Loucy (cell line): Measurements from ENCODE around the gene MRTFA.

Experiments
- H2AFZ ChIP-seq: fragments of 200-600 bp; sonication (generic); 2 replicates; pipeline ENCODE4 v1.6.0; 2016; ENCODE audit warnings: antibody characterized with exemption, mild to moderate bottlenecking, low read length, moderate library complexity
- H3F3A ChIP-seq: fragments of 200-600 bp; 2 replicates; pipeline ENCODE4 v1.6.0; 2016; ENCODE audit warnings: antibody characterized with exemption, low read depth, mild to moderate bottlenecking
- H3K27me3 ChIP-seq: fragments of 200-600 bp; sonication (generic); 2 replicates; pipeline ENCODE4 v1.6.1; 2014; ENCODE audit warnings: low read length, mild to moderate bottlenecking; ENCODE audit not compliant: insufficient read depth, poor library complexity, severe bottlenecking
- H3K36me3 ChIP-seq: fragments of 200-600 bp; sonication (generic); 2 replicates; pipeline ENCODE4 v1.6.1; 2016; ENCODE audit warnings: low read length; ENCODE audit not compliant: insufficient read depth
- H3K4me1 ChIP-seq: fragments of 200-600 bp; sonication (generic); 2 replicates; pipeline ENCODE4 v1.5.1; 2014; ENCODE audit warnings: low read length, mild to moderate bottlenecking; ENCODE audit not compliant: insufficient read depth, poor library complexity, severe bottlenecking
- H3K4me2 ChIP-seq: fragments of 200-600 bp; sonication (generic); 2 replicates; pipeline ENCODE4 v1.6.0; 2014; ENCODE audit warnings: antibody characterized with exemption, low read length, low read depth, mild to moderate bottlenecking; ENCODE audit not compliant: poor library complexity, severe bottlenecking
- H3K4me3 ChIP-seq: fragments of 200-600 bp; sonication (generic); 2 replicates; pipeline ENCODE4 v1.5.1; 2014; ENCODE audit warnings: low read length, mild to moderate bottlenecking, mixed read lengths; ENCODE audit not compliant: poor library complexity, severe bottlenecking
- H3K79me2 ChIP-seq: fragments of 200-600 bp; sonication (generic); 2 replicates; pipeline ENCODE4 v1.6.1; 2014; ENCODE audit warnings: low read length; ENCODE audit not compliant: insufficient read depth
- H3K9ac ChIP-seq: fragments of 200-600 bp; sonication (generic); 2 replicates; pipeline ENCODE4 v1.6.0; 2014; ENCODE audit warnings: mild to moderate bottlenecking, low read depth, low read length, moderate library complexity; ENCODE audit not compliant: poor library complexity, severe bottlenecking
- H3K9me2 ChIP-seq: fragments of 200-600 bp; sonication (generic); replicated peaks from 2 replicates; pipeline ENCODE4 v1.6.1; 2016; ENCODE audit warnings: low read depth, low read length, mixed read lengths
- H3K9me3 ChIP-seq: fragments of 200-600 bp; sonication (generic); 2 replicates; pipeline ENCODE4 v1.6.1; 2014; ENCODE audit warnings: mild to moderate bottlenecking, antibody characterized with exemption, low read length, low read depth; ENCODE audit not compliant: insufficient read depth
- H4K20me1 ChIP-seq: fragments of 200-600 bp; sonication (generic); 2 replicates; pipeline ENCODE4 v1.6.0; 2014; ENCODE audit warnings: antibody characterized with exemption, low read length, mild to moderate bottlenecking; ENCODE audit not compliant: insufficient read depth, poor library complexity, severe bottlenecking
- CTCF ChIP-seq: fragments of 200-600 bp; sonication (generic); conservative IDR thresholded peaks from 2 replicates; pipeline ENCODE4 v1.5.1; 2014; ENCODE audit warnings: mild to moderate bottlenecking, antibody characterized with exemption, low read length
- EZH2phosphoT487 ChIP-seq: fragments of 200-600 bp; IDR thresholded peaks from 2 replicates; pipeline ENCODE4 v1.6.1; 2018; ENCODE audit warnings: antibody characterized with exemption, mild to moderate bottlenecking, moderate library complexity, borderline replicate concordance

The MRTFA gene

GRCh38 chr22:40518840-40519239 is 117.7 kb downstream of the MRTFA start:
- no peak for TF ChIP-seq EZH2phosphoT487
- TF ChIP-seq CTCF = no peak

GRCh38 chr22:40517631-40518030 is 118.9 kb downstream of the MRTFA start:
- TF ChIP-seq EZH2phosphoT487 (no peak), CTCF (no peak)
- Histone ChIP-seq H3K4me3 (no peak overlapping the region), H3K4me2 (no peak overlapping the region), H3K4me1 (no peaks in the 10 kb centered on the region), H3F3A (no peaks in the 10 kb centered on the region), H2AFZ (no peak overlapping the region), H3K9me3 (no peaks in the 10 kb centered on the region), H3K27me3 (no peaks in the 10 kb centered on the region), H4K20me1 (no peaks in the 10 kb centered on the region), H3K9me2 (no peaks in the 10 kb centered on the region), H3K79me2 (peaks cover 5% of the 10 kb centered on the region; the same call in 1 of the 2 replicates), H3K36me3 (peaks cover 7% of the 10 kb centered on the region), H3K9ac (no peak overlapping the region)

More at GRCh38 chr22:40518840-40519239, 117.7 kb downstream of the MRTFA start:
- Histone ChIP-seq H3K9me3 (no peaks in the 10 kb centered on the region), H3K9ac (no peak overlapping the region), H3K4me3 (no peak overlapping the region), H2AFZ (no peak overlapping the region), H3K4me1 (no peaks in the 10 kb centered on the region), H3K36me3 (peaks cover 7% of the 10 kb centered on the region), H4K20me1 (no peaks in the 10 kb centered on the region), H3K4me2 (no peak overlapping the region), H3K9me2 (no peaks in the 10 kb centered on the region), H3F3A (no peaks in the 10 kb centered on the region), H3K27me3 (no peaks in the 10 kb centered on the region), H3K79me2 (peaks cover 14% of the 10 kb centered on the region; the same call in 1 of the 2 replicates)

GRCh38 chr22:40516416-40516815 is 120.1 kb downstream of the MRTFA start:
- Histone ChIP-seq H3K4me2 (no peak overlapping the region), H3K79me2 (peaks cover 3% of the 10 kb centered on the region; the same call in 1 of the 2 replicates), H3K36me3 (peaks cover 7% of the 10 kb centered on the region), H3K9ac (no peak overlapping the region), H3K27me3 (no peaks in the 10 kb centered on the region), H3K4me1 (no peaks in the 10 kb centered on the region), H3F3A (no peaks in the 10 kb centered on the region), H2AFZ (no peak overlapping the region), H3K4me3 (no peak overlapping the region), H4K20me1 (no peaks in the 10 kb centered on the region), H3K9me2 (no peaks in the 10 kb centered on the region), H3K9me3 (no peaks in the 10 kb centered on the region)
- TF ChIP-seq EZH2phosphoT487 (no peak), CTCF (no peak)
